ENCODE results near the gene SLC27A6. TPM values are rescaled to one million over a fixed set of nuclear protein-coding genes. Genes with fewer than 3 reads are reported as not detected.

The SLC27A6 gene
- total RNA-seq, 2 experiments from 2014 or later: not detected

- no peak for ATAC-seq (ENCODE audit: low read depth)
- Mint-ChIP-seq H3K4me3 (no peak overlapping the region), H3K9me3 (no peaks in the 10 kb centered on the region), H3K27ac (no peak overlapping the region), H3K27me3 (no peaks in the 10 kb centered on the region), H3K36me3 (no peaks in the 10 kb centered on the region), H3K4me1 (no peaks in the 10 kb centered on the region)
- POLR2A ChIA-PET: no interaction called here
- no peak for DNase-seq
Observed at GRCh38 chr5:129053438-129053837, 88.2 kb downstream of the SLC27A6 start.

GRCh38 chr5:129057329-129057728, 92.0 kb downstream of the SLC27A6 start:
- ATAC-seq (ENCODE audit: low read depth): no peak
- no peak overlapping the region for H3K27ac Mint-ChIP-seq
- H3K9me3 Mint-ChIP-seq: no peaks in the 10 kb centered on the region

GRCh38 chr5:129061849-129062248, 96.6 kb downstream of the SLC27A6 start:
- no peaks in the 10 kb centered on the region for H3K36me3 Mint-ChIP-seq
- no peaks in the 10 kb centered on the region for H3K4me1 Mint-ChIP-seq

More at GRCh38 chr5:129057329-129057728, 92.0 kb downstream of the SLC27A6 start:
- Mint-ChIP-seq H3K36me3 (no peaks in the 10 kb centered on the region), H3K4me1 (no peaks in the 10 kb centered on the region), H3K27me3 (peaks cover 2% of the 10 kb centered on the region), H3K4me3 (no peak overlapping the region)
- POLR2A ChIA-PET: no interaction called here
- DNase-seq: no peak

GRCh38 chr5:129063483-129064113, 98.3 kb downstream of the SLC27A6 start:
- Mint-ChIP-seq H3K9me3 (no peaks in the 10 kb centered on the region), H3K27me3 (peaks cover 10% of the 10 kb centered on the region), H3K4me3 (no peak overlapping the region), H3K36me3 (no peaks in the 10 kb centered on the region), H3K4me1 (no peaks in the 10 kb centered on the region), H3K27ac (no peak overlapping the region)
- DNase-seq (no peak), ATAC-seq (ENCODE audit: low read depth) (no peak)
- POLR2A ChIA-PET: no interaction called here

More at GRCh38 chr5:129061849-129062248, 96.6 kb downstream of the SLC27A6 start:
- no peaks in the 10 kb centered on the region for H3K9me3 Mint-ChIP-seq
- no peak overlapping the region for H3K4me3 Mint-ChIP-seq
- POLR2A ChIA-PET: no interaction called here
- no peak overlapping the region for H3K27ac Mint-ChIP-seq
- H3K27me3 Mint-ChIP-seq: peaks cover 8% of the 10 kb centered on the region
- ATAC-seq (ENCODE audit: low read depth) (no peak), DNase-seq (no peak)

- Mint-ChIP-seq H3K36me3 (no peaks in the 10 kb centered on the region), H3K9me3 (no peaks in the 10 kb centered on the region), H3K4me3 (no peak overlapping the region), H3K27me3 (peaks cover 10% of the 10 kb centered on the region), H3K27ac (no peak overlapping the region), H3K4me1 (no peaks in the 10 kb centered on the region)
- POLR2A ChIA-PET: no interaction called here
- ATAC-seq (ENCODE audit: low read depth) (no peak), DNase-seq (no peak)
Observed at GRCh38 chr5:129065721-129066120, 100.4 kb downstream of the SLC27A6 start.

DNA sequence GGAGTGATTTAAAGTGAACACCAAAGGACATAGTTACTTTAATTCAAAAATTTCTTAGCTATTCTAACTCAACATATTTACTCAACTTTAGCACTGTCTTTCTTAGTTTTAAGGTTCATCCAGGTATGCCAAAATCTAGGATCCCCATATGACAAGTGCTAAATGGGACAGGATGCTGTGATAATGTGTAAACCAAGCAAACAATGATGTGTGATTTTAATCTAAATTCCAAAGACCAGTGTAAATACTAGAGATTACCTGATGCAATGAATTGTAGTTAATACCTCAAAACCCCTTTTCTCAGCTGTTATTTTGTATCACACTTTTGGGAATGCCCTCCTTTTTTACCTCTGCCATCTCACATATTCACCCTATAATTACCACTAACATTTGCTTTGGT, 102.5 kb downstream of the SLC27A6 start:
- H3K4me1 Mint-ChIP-seq: no peaks in the 10 kb centered on the region
- DNase-seq (no peak), ATAC-seq (ENCODE audit: low read depth) (no peak)
- H3K9me3 Mint-ChIP-seq: no peaks in the 10 kb centered on the region
- H3K27me3 Mint-ChIP-seq: peaks cover 7% of the 10 kb centered on the region
- POLR2A ChIA-PET: no interaction called here
- no peak overlapping the region for H3K27ac Mint-ChIP-seq
- no peaks in the 10 kb centered on the region for H3K36me3 Mint-ChIP-seq
- H3K4me3 Mint-ChIP-seq: no peak overlapping the region

DNA sequence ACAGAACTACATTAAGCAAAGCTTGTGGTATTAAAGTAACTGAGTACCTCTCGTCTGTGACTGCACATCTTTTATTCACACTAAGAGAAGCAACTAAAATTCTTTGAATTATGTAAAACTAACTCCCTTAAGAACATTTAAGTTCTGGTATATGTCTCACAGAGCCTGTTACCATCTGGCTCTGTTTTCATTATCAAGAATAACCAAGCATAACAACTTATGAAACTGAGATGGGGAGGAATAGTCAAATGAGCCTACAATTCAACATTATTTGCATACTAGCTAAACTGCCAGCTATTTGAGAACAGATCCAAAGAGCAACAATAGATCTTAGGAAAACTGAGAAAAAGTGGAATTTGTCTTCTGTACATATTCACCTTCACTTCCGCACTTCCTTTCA, 104.0 kb downstream of the SLC27A6 start:
- no peak for DNase-seq
- Mint-ChIP-seq H3K27me3 (peaks cover 2% of the 10 kb centered on the region), H3K4me1 (no peaks in the 10 kb centered on the region), H3K4me3 (no peak overlapping the region), H3K9me3 (no peaks in the 10 kb centered on the region), H3K27ac (no peak overlapping the region), H3K36me3 (no peaks in the 10 kb centered on the region)
- POLR2A ChIA-PET: no interaction called here
- ATAC-seq (ENCODE audit: low read depth): no peak

DNA sequence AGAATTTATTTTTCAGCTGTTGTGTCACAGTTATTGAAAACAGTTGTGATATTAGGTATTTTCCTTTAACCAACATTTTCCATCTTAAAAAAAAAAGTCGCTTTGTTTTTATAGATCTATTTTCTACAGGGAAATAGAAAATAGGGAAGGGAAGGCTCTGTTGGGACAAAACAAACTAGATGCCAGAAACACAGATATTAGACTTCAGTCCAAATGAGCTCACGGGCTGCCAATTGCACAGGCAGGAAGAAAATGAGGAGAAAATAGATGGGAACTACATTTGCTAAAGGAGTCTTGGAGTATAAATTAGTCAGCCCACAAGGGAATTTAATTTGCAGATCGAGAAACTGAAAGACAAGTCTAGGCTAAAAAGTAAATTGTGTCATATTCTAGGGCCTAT, 107.8 kb downstream of the SLC27A6 start:
- no peaks in the 10 kb centered on the region for H3K4me1 Mint-ChIP-seq
- no peak overlapping the region for H3K27ac Mint-ChIP-seq
- no peak for DNase-seq
- ATAC-seq (ENCODE audit: low read depth): no peak
- no peak overlapping the region for H3K4me3 Mint-ChIP-seq
- POLR2A ChIA-PET: no interaction called here
- H3K36me3 Mint-ChIP-seq: no peaks in the 10 kb centered on the region
- H3K9me3 Mint-ChIP-seq: no peaks in the 10 kb centered on the region
- H3K27me3 Mint-ChIP-seq: peaks cover 2% of the 10 kb centered on the region

- DNase-seq (no peak), ATAC-seq (ENCODE audit: low read depth) (no peak)
- Mint-ChIP-seq H3K9me3 (no peaks in the 10 kb centered on the region), H3K27ac (no peak overlapping the region), H3K27me3 (peaks cover 2% of the 10 kb centered on the region), H3K4me1 (no peaks in the 10 kb centered on the region), H3K4me3 (no peak overlapping the region), H3K36me3 (no peaks in the 10 kb centered on the region)
- POLR2A ChIA-PET: no interaction called here
Observed at GRCh38 chr5:129074903-129075302, 109.6 kb downstream of the SLC27A6 start.

GRCh38 chr5:129077433-129078075, 112.3 kb downstream of the SLC27A6 start:
- peaks cover 2% of the 10 kb centered on the region for H3K27me3 Mint-ChIP-seq
- H3K4me3 Mint-ChIP-seq: no peak overlapping the region
- H3K27ac Mint-ChIP-seq: no peak overlapping the region
- POLR2A ChIA-PET: no interaction called here
- H3K4me1 Mint-ChIP-seq: no peaks in the 10 kb centered on the region
- no peak for DNase-seq
- no peaks in the 10 kb centered on the region for H3K9me3 Mint-ChIP-seq
- H3K36me3 Mint-ChIP-seq: no peaks in the 10 kb centered on the region
- ATAC-seq (ENCODE audit: low read depth): no peak

DNA sequence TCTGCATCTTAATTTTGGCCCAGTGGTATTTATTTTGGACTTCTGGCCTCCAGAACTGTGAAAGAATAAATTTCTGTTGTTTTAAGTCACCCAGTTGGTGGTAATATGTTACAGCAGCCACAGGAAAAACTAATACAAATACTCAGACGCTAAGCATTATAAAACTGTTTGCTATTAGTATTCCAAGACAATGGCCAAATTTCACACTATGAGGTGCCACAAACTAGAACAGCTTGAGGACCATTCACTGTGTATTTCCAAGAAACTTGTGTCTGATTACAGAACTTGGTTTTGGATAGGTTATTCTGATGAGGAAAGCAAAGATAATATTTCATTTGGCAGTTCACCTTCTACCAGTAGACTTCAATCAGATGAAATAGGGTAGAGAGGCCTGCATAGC, 113.0 kb downstream of the SLC27A6 start:
- no peak overlapping the region for H3K27ac Mint-ChIP-seq
- ATAC-seq (ENCODE audit: low read depth) (no peak), DNase-seq (no peak)
- H3K4me3 Mint-ChIP-seq: no peak overlapping the region
- POLR2A ChIA-PET: no interaction called here
- peaks cover 4% of the 10 kb centered on the region for H3K27me3 Mint-ChIP-seq
- H3K9me3 Mint-ChIP-seq: no peaks in the 10 kb centered on the region
- no peaks in the 10 kb centered on the region for H3K4me1 Mint-ChIP-seq
- H3K36me3 Mint-ChIP-seq: no peaks in the 10 kb centered on the region

GRCh38 chr5:129078660-129079059, 113.4 kb downstream of the SLC27A6 start:
- Mint-ChIP-seq H3K27ac (no peak overlapping the region), H3K4me3 (no peak overlapping the region), H3K36me3 (no peaks in the 10 kb centered on the region), H3K4me1 (no peaks in the 10 kb centered on the region), H3K27me3 (peaks cover 8% of the 10 kb centered on the region), H3K9me3 (no peaks in the 10 kb centered on the region)
- ATAC-seq (ENCODE audit: low read depth): no peak
- DNase-seq: no peak
- POLR2A ChIA-PET: no interaction called here

DNA sequence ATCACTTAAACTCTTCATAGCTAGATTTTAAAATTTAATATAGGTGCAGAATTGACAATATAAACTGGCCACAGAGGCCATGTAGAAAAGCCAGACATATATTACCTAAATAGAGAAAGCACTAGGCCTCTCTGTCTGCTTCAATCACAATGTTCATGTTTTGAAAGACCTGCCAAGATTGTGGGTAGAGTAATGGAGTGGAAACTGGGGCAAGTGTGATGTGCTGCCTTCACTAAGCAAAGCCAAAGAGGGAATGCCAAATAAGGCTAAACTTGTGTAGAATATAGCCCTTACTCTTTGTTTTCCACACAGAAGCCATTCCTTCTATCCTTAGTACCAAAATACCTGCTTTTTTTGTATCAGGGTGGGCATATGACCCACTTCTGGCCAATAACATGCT, 114.2 kb downstream of the SLC27A6 start:
- Mint-ChIP-seq H3K4me1 (no peaks in the 10 kb centered on the region), H3K27ac (no peak overlapping the region), H3K27me3 (peaks cover 10% of the 10 kb centered on the region), H3K9me3 (no peaks in the 10 kb centered on the region), H3K4me3 (no peak overlapping the region), H3K36me3 (no peaks in the 10 kb centered on the region)
- no peak for DNase-seq
- POLR2A ChIA-PET: no interaction called here
- ATAC-seq (ENCODE audit: low read depth): no peak

DNA sequence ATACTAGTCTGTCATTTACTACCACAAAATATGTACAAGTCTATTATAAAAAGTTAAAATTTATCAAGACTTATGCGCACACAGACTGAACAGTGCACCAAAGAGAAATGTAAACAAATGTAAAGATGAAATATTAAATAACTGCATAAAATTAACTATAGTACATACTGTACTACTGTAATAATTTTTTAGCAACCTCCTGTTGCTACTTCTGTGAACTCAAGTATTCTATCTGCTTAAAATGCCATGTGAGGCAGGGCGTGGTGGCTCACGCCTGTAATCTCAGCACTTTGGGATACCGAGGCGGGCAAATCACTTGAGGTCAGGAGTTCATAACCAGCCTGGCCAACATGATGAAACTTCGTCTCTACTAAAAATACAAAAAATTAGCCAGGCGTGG, 115.5 kb downstream of the SLC27A6 start:
- DNase-seq: no peak
- Mint-ChIP-seq H3K36me3 (no peaks in the 10 kb centered on the region), H3K4me1 (no peaks in the 10 kb centered on the region), H3K4me3 (no peak overlapping the region), H3K9me3 (no peaks in the 10 kb centered on the region), H3K27me3 (peaks cover 10% of the 10 kb centered on the region), H3K27ac (no peak overlapping the region)
- ATAC-seq (ENCODE audit: low read depth): no peak
- POLR2A ChIA-PET: no interaction called here

All from activated naive CD8-positive, alpha-beta T cell treated with anti-CD3 and anti-CD28 coated beads, Interleukin-2, amount 10 ng/mL, durations not matched to agents 7 days and 5 days (primary cell).